GM19463 (cell line): ENCODE results near the gene CDK13.

ENCODE experiments used
- ATAC-seq: cut with Tn5 transposase; IDR thresholded peaks from one replicate; pipeline ENCODE4 v1.9.1; 2021; ENCODE audit warnings: mild to moderate bottlenecking, moderate library complexity; ENCODE audit not compliant: unreplicated experiment

CDK13 gene

GRCh38 chr7:39948956-39949928 is 814 bp upstream of the CDK13 start:
- ATAC-seq, result peak; percentile 60

- no peak for ATAC-seq
These were observed 593 bp downstream of the CDK13 start for GRCh38 chr7:39950473-39951225.

- ATAC-seq, result peak; percentile 27
These were observed 1.5 kb downstream of the CDK13 start for GRCh38 chr7:39951226-39952194.

- ATAC-seq, result no peak
These were observed 2.3 kb downstream of the CDK13 start for GRCh38 chr7:39952374-39952773.

GRCh38 chr7:39952803-39953202 is 2.7 kb downstream of the CDK13 start:
- ATAC-seq, result no peak

- no peak for ATAC-seq
These were observed 4.6 kb downstream of the CDK13 start for GRCh38 chr7:39954694-39955093.

GRCh38 chr7:39958038-39958437 is 8.0 kb downstream of the CDK13 start:
- no peak for ATAC-seq

- ATAC-seq, result no peak
These were observed 17.5 kb downstream of the CDK13 start for GRCh38 chr7:39967406-39968161.

DNA sequence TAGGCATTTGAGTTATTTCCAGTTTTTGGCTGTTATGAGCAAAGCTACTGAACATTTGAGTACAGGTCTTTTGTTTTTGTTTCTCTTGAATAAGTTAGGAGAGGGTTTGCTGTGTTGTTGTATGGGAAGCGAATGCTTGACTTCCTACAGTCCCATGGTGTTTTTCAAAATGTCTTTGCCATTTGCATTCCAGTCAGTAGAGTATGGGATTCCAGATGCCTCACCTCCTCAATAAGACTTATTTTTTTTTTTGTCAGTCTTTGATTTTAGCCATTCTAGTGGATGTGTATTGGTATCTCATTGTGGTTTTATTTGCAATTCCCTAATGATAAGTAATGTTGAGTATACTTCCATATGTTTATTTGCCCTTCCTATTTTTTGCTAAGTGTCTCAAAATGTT is 19.4 kb downstream of the CDK13 start:
- no peak for ATAC-seq

GRCh38 chr7:39971924-39972323 is 21.9 kb downstream of the CDK13 start:
- peak; percentile 44 for ATAC-seq

DNA sequence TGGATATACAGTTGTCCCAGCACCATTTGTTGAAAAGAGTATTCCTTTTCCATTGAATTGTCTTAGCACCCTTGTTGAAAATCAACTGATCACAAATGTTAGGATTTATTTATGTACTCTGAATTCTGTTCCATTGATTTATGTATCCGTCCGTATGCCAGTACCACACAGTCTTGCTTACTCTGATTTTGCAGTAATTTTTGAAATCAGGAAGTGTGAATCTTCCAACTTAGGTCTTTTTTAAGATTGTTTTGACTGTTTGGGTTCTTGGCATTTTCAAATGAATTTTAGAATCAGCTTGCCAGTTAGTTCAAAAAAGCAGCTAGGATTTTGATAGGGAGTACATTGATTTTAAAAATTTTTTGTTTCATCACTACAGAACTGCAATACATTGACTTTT is 23.7 kb downstream of the CDK13 start:
- ATAC-seq, result no peak

DNA sequence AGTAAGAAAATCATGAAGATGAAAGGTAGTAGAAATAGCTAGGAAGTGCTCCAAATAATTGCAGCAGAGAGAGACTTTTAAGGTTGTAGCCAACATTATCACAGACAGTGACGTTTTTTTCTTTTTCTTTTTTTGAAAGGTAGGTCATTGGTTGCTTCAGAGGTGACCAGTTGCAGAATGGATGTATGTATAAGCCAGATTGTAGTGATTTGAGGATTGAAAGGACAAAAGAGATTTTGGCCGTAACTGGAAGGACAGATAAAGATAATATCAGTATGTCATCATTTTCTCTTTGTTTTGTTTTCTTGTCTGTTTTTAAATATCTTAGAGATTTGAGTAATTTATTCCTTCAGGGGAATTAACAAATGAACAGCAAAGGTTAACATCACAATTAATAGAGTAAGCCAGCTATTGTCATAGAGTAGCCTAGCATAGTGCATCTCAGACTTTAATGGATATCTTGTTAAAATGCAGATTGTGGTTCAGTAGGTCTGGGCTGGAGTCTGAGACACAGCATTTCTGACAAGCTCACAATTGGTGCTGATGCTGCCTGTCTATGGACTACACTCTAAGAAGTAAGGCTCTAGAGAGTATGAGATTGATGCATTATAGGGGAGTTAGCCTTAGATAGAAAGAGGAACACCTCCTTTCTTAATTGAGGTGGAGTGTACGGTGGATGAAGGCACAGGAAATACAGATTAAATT is 28.3 kb downstream of the CDK13 start:
- ATAC-seq, result no peak

DNA sequence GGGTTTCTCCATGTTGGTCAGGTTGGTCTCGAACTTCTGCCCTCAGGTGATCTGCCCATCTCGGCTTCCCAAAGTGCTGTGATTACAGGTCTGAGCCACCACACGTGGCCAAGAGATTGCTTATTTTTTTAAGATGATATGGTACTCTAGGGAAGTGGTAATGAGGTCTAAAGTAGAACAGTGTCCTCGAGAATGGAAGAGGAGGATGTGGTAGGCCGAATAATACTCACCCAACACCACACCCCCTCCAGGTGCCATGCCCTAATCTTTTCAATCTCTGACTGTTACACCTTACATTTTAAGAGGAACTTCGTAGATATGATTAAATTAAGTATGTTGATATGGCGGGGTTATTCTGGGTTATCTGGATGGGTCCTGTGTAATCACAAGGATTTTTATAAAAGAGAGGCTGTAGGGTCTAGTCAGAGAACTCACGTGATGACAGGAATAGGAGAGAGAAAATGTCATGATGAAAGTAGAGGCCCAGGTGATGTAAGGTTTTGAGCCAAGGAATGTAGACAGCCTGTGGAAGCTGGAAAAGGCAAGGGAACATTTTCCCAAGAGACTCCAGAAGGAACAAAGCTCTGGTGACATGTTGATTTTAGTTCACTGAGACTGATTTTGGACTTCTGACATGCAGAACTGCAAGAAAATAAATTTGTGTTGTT is 29.5 kb downstream of the CDK13 start:
- ATAC-seq, result no peak

GRCh38 chr7:39985398-39985918 is 35.4 kb downstream of the CDK13 start:
- no peak for ATAC-seq

DNA sequence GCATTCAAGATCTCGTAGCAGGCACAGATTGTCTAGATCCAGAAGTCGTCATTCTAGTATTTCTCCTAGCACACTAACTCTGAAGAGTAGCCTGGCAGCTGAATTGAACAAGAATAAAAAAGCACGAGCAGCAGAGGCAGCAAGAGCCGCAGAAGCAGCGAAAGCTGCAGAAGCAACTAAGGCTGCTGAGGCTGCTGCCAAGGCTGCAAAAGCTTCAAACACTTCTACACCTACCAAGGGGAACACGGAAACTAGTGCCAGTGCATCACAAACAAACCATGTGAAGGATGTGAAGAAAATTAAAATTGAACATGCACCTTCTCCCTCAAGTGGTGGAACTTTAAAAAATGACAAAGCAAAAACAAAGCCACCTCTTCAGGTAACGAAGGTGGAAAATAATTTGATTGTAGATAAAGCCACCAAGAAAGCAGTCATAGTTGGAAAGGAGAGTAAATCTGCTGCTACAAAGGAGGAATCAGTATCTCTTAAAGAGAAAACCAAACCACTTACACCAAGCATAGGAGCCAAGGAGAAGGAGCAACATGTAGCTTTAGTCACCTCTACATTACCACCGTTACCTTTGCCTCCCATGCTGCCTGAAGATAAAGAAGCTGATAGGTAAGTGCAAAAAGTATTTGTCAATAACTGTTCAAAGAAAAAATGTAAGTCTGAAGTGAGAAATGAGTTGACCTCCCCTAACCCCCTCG is 37.7 kb downstream of the CDK13 start:
- ATAC-seq, result no peak

DNA sequence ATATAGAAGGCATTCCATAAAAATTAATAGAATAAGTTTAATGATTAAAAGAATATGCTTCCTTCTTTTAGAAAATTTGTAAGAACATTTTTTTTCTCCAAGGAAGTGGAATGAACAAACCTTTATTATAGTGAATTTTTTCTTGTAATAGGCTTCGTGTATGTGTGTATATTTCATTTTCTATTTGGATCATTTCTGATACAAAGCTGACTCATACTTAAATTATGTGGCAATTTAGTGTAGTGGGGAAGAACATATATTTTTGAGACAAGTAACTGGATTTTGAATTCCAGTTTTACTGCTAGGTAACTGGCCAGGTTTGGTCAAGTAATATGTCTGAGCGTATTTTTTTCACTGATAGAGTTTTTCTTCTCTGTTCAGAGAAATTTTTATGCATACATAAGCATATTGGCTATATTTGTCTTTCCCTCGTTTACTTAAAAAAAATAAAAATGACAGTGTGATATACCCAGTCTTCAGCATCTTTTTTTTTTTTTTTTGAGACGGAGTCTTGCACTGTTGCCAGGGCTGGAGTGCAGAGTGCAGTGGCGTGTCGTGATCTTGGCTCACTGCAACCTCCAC is 50.8 kb downstream of the CDK13 start:
- no peak for ATAC-seq

DNA sequence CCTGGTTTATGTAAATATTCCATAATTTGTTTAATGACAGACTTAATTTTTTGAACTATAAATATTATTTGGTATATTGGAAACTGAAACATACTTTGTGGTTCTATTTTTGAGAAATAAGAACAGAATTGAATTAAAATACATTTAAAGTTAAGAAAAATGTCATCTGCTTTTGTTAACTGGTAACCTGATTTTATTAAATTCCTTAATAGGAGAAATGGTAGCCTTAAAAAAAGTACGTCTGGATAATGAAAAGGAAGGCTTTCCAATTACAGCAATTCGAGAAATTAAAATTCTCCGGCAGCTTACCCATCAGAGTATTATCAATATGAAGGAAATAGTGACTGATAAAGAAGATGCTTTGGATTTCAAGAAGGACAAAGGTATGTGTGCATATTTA is 51.6 kb downstream of the CDK13 start:
- no peak for ATAC-seq

- no peak for ATAC-seq
These were observed 53.5 kb downstream of the CDK13 start for GRCh38 chr7:40003597-40003996.
